GM12801 (cell line): ENCODE results near the gene DOCK7.

Source experiments
- CTCF ChIP-seq: IDR thresholded peaks from one replicate; pipeline ENCODE4 v1.5.1; 2011; ENCODE audit warnings: control low read depth; ENCODE audit not compliant: insufficient read length; ENCODE audit errors: extremely low read depth

The DOCK7 gene

GRCh38 chr1:62712336-62713243 is 24.4 kb upstream of the DOCK7 start:
- no peak for TF ChIP-seq CTCF

DNA sequence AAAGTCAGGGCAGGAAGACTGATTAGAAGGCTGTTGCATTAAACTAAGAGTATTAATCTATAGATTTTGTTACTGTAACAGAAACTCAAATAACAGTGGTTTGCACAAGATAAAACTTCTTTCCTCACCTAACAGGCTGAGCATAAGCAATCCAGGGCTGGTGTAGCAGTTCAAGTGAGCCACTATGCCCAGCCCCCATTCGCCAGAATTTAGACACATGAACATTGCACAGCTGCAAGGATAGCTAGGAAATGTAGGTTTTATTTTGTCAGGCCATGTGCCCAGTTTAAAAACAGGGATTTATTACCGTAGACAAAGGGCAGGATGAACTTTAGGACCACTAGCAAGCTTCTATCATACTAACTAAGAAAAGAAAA is 19.5 kb upstream of the DOCK7 start:
- TF ChIP-seq CTCF: no peak

DNA sequence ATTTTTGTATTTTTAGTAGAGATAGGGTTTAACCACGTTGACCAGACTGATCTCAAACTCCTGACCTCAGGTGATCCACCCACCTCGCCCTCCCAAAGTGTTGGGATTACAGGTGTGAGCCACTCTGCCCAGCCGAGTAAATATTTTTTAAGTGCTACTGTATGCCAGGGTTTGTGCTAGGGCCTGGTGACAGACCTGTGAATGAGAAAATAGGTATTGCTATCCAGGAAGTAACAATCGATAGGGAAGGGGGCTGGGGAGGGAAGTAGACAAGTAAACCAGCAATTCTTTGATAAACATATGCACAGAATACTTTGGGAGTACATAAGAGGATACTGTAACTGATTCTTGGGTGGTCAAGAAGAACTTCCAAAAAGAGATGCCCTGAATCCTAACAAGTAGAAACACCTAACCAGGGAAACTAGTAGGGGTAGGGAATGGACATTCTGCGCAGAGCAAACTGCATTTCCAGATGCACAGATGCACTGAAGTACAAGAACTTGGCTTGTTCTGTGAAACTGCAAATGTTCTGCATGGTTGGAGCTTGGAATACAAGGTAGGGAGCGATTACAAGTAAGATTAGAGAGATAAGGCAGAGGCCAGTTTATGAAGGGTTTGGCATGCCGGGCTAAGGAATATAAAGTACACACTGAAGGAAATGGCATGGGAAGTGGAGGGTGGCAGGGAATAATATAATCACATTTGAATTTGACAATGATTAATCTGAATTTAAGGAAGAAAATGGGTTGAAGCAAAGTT is 19.0 kb upstream of the DOCK7 start:
- no peak for TF ChIP-seq CTCF

DNA sequence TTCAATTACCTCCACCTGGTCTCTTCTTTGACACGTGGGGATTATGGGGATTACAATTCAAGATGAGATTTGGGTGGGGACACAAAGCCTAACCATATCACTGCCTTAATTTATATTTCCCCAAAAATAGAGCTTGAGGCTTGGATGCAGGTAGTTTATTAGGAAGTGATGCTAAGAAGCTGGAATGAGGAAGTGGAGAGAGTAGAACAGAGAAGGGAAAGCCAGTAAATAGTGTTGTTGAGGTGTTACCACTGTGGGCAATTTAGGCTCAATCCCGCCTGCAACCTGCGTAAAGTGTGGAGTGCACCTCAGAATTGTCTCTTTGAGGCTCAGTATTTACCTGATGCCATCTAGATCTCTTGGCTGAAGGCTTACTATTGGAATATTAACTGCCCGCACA is 4.9 kb upstream of the DOCK7 start:
- no peak for TF ChIP-seq CTCF

GRCh38 chr1:62691062-62691844 is 3.1 kb upstream of the DOCK7 start:
- TF ChIP-seq CTCF: no peak

GRCh38 chr1:62689524-62689923 is 1.3 kb upstream of the DOCK7 start:
- no peak for TF ChIP-seq CTCF

DNA sequence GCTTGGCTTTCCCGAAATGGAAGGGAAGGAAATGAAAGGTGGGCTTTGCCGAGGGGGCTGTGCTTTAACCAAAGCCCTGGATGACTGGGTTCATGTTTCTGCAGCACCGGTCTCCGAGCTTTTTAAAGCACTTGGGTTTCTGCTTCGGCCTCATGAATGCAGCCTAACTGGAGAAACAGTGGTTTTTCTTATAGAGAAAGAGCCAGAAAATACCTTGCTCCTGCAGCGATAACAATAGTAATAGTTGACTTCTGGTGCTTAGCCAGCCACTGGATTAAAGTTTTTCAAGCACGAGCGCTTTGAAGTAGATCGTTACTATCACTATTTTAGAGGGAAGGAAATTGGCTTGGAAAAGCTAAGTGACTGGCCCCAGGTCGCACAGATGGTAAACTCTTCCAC is 500 bp upstream of the DOCK7 start:
- no peak for TF ChIP-seq CTCF
